NCI-H345 treated with DMSO at 0.1 percent for 48 hours (cell line): Measurements from ENCODE around the gene NDRG2.
"Not testable (repeated sequence)": the region's sequence is repeated elsewhere in the genome, so short reads cannot be mapped to it uniquely, and the experiment has no call there.

ENCODE experiments used
- DNase-seq: peaks from one replicate; lab custom pipeline; 2025; ENCODE audit not compliant: unreplicated experiment; lab: John Stamatoyannopoulos, UW

The NDRG2 gene

GRCh38 chr14:21056520-21057163 is 31.8 kb upstream of the NDRG2 start:
- DNase-seq = no peak

- no peak for DNase-seq
These were observed 30.7 kb upstream of the NDRG2 start for GRCh38 chr14:21055432-21056117.

- no peak for DNase-seq
These were observed 29.9 kb upstream of the NDRG2 start for GRCh38 chr14:21054768-21055145.

- no peak for DNase-seq
These were observed 29.4 kb upstream of the NDRG2 start for GRCh38 chr14:21054123-21054767.

GRCh38 chr14:21053184-21054122 is 28.6 kb upstream of the NDRG2 start:
- DNase-seq = no peak

GRCh38 chr14:21050597-21050996 is 25.7 kb upstream of the NDRG2 start:
- DNase-seq = no peak

GRCh38 chr14:21049271-21049673 is 24.4 kb upstream of the NDRG2 start:
- DNase-seq = no peak

GRCh38 chr14:21048638-21049037 is 23.8 kb upstream of the NDRG2 start:
- no peak for DNase-seq

GRCh38 chr14:21047378-21047781 is 22.5 kb upstream of the NDRG2 start:
- no peak for DNase-seq

GRCh38 chr14:21043974-21044618 is 19.2 kb upstream of the NDRG2 start:
- no peak for DNase-seq

GRCh38 chr14:21043387-21043973 is 18.6 kb upstream of the NDRG2 start:
- DNase-seq = no peak

- DNase-seq = no peak
These were observed 18.1 kb upstream of the NDRG2 start for GRCh38 chr14:21042918-21043317.

GRCh38 chr14:21041676-21042433 is 17.0 kb upstream of the NDRG2 start, which contains the start of gene RNASE7:
Gene RNASE7 (plus strand): TSS chr14:21042362. CDS start chr14:21042993, 631 bp downstream.
- DNase-seq = no peak

GRCh38 chr14:21040941-21041340 is 16.1 kb upstream of the NDRG2 start:
- DNase-seq = not testable (repeated sequence)

GRCh38 chr14:21040370-21040925 is 15.6 kb upstream of the NDRG2 start:
- no peak for DNase-seq

- no peak for DNase-seq
These were observed 14.9 kb upstream of the NDRG2 start for GRCh38 chr14:21039585-21040369.

- DNase-seq = no peak
These were observed 13.9 kb upstream of the NDRG2 start for GRCh38 chr14:21038441-21039422.
